ENCODE measurements around the gene ADPRS.

Gene ADPRS

GRCh38 chr1:36109041-36109679 lies 20.5 kb downstream of the ADPRS start:
- DNase-seq, result no peak

GRCh38 chr1:36111151-36111550 lies 22.5 kb downstream of the ADPRS start:
- no peak for DNase-seq

GRCh38 chr1:36112823-36113222 lies 24.1 kb downstream of the ADPRS start:
- DNase-seq, result no peak

- DNase-seq, result no peak
Observed at GRCh38 chr1:36114371-36114770, 25.7 kb downstream of the ADPRS start.

GRCh38 chr1:36115200-36115669 lies 26.5 kb downstream of the ADPRS start:
- DNase-seq, result no peak

GRCh38 chr1:36115931-36116330 lies 27.2 kb downstream of the ADPRS start:
- no peak for DNase-seq

GRCh38 chr1:36116901-36117300 lies 28.2 kb downstream of the ADPRS start:
- DNase-seq, result no peak

GRCh38 chr1:36118447-36119204 lies 29.9 kb downstream of the ADPRS start:
- no peak for DNase-seq

GRCh38 chr1:36119456-36119855 lies 30.8 kb downstream of the ADPRS start:
- DNase-seq, result no peak

GRCh38 chr1:36122062-36123030 lies 33.7 kb downstream of the ADPRS start:
- no peak for DNase-seq

- DNase-seq, result no peak
Observed at GRCh38 chr1:36123356-36123755, 34.7 kb downstream of the ADPRS start.

GRCh38 chr1:36124404-36125128 lies 35.9 kb downstream of the ADPRS start:
- DNase-seq, result no peak

- DNase-seq, result no peak
Observed at GRCh38 chr1:36125129-36125991, 36.7 kb downstream of the ADPRS start, which contains the start of gene COL8A2. Gene COL8A2 (minus strand): TSS chr1:36125222. CDS start chr1:36100242, 24,980 bp downstream.

- no peak for DNase-seq
Observed at GRCh38 chr1:36126005-36126716, 37.5 kb downstream of the ADPRS start.

- DNase-seq, result no peak
Observed at GRCh38 chr1:36126797-36127500, 38.3 kb downstream of the ADPRS start.

- DNase-seq, result no peak
Observed at GRCh38 chr1:36128126-36128904, 39.6 kb downstream of the ADPRS start.

GRCh38 chr1:36128905-36129206 lies 40.2 kb downstream of the ADPRS start:
- DNase-seq, result no peak

- no peak for DNase-seq
Observed at GRCh38 chr1:36132029-36132428, 43.3 kb downstream of the ADPRS start.

GRCh38 chr1:36133484-36133883 lies 44.8 kb downstream of the ADPRS start:
- no peak for DNase-seq

Measured in COR-L47 (cell line).